K562 treated with DMSO at 1 percent for 4 hours (cell line): Measurements from ENCODE around the gene HAPLN1. TPM values are rescaled to one million over a fixed set of nuclear protein-coding genes. Genes with fewer than 3 reads are reported as not detected.

Experiments used
- total RNA-seq: library from RNA; unstranded; fragments of 300-600 nt; gene quantifications from 2 replicates; pipeline ENCODE4 v1.2.3, GENCODE V29; 2022; ENCODE audit not compliant: insufficient read depth

The HAPLN1 gene
- not detected in 2 replicates for total RNA-seq

GRCh38 chr5:83720836-83721537 is at the start of gene HAPLN1:
Gene HAPLN1, minus strand, starts transcription at chr5:83720855. Its CDS starts 47,332 bp downstream, at chr5:83673523.

Other genes starting within 250 kb of the HAPLN1 start
- 0.16 TPM in 1 of 2 replicates, not detected in the other for gene VCAN, start 249.1 kb downstream of the HAPLN1 start, total RNA-seq